Peyer's patch (tissue), 4 donors: ENCODE data around the gene MAGI2. TPM values are rescaled to one million over a fixed set of nuclear protein-coding genes. Genes with fewer than 3 reads are reported as not detected.
A peak's percentile ranks its signal among the peaks of the same experiment; 100 is the strongest.

ENCODE experiments used
- DNase-seq, 3 donors: peaks; one replicate each; pipeline ENCODE4 v3.0.0-alpha.2; 2017 to 2019
- H3K27ac ChIP-seq, 4 donors: fragments of 200-600 bp; sonication (generic); one replicate each; pipeline ENCODE4 v1.5.1; 2016 to 2019
- H3K27me3 ChIP-seq, 2 donors: fragments of 200-600 bp; sonication (generic); one replicate each; pipeline ENCODE4 v1.5.1; 2019
- H3K36me3 ChIP-seq, 3 donors: fragments of 200-600 bp; sonication (generic); one replicate each; pipeline ENCODE4 v1.5.1; 2016 to 2019
- H3K4me1 ChIP-seq, 4 donors: fragments of 200-600 bp; sonication (generic); one replicate each; pipeline ENCODE4 v1.5.1; 2016 to 2019
- H3K4me3 ChIP-seq, 4 donors: fragments of 200-600 bp; sonication (generic); 1 replicate in 3 of 4; 2 replicates in 1 of 4; pipeline ENCODE4 v1.5.1; 2016 to 2019; ENCODE audit warnings: mild to moderate bottlenecking in 1 of 4
- H3K9me3 ChIP-seq, 4 donors: fragments of 200-600 bp; sonication (generic); one replicate each; pipeline ENCODE4 v1.5.1; 2016 to 2019; ENCODE audit warnings: mild to moderate bottlenecking in 1 of 4
- POLR2A ChIP-seq, 2 donors: fragments of 450-650 bp; IDR thresholded peaks; one replicate each; pipeline ENCODE4 v1.5.1; 2017; ENCODE audit warnings: antibody characterized with exemption in 2 of 2, mild to moderate bottlenecking in 2 of 2, moderate library complexity in 2 of 2
- total RNA-seq, 4 donors: library from RNA; depleted of rRNA; stranded (reverse); fragments of >200 nt; gene quantifications; one replicate each; pipeline ENCODE4 v1.1.0, GENCODE V29; 2016
- TF ChIP-seq, protein P1 (sequence below), 6 experiments: fragments of 450-650 bp in 4 of 6; fragments of 200-600 bp in 2 of 6; sonication (generic) in 1 of 6; IDR thresholded peaks; one replicate each; pipeline ENCODE4 v1.5.1; 2017 to 2019; ENCODE audit warnings: antibody characterized with exemption in 6 of 6, mild to moderate bottlenecking in 3 of 6, moderate library complexity in 1 of 6

The MAGI2 gene
- total RNA-seq, 4 donors from 2014 or later: 1.6 to 12.4 (median 2.8) TPM

DNA sequence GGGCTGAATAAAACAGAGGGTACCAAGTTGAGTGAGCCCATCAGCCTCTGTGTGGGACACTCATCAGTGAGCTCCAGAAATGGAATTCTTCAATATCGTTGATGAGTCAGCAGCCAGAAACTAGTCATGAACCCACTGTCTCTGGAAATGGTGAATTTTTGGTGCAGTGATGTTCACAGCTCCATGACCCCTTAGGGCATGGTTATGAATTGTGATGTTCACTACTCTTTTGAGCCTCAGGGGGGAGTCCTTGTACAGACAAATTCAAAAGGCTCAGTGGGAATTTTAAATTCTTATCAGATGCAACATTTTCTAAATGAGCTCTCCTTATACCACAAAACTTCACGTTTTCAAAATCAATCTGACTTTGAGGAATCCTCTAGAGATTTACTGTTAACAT lies 1319.2 kb downstream of the MAGI2 start:
- Histone ChIP-seq H3K27ac (no peak overlapping the region), H3K27me3 (no peaks in the 10 kb centered on the region), H3K9me3 (no peaks in the 10 kb centered on the region), H3K4me1 (no peaks in the 10 kb centered on the region), H3K36me3 (no peaks in the 10 kb centered on the region), H3K4me3 (no peak overlapping the region)
- no peak for DNase-seq
- no peak for TF ChIP-seq POLR2A (IDR thresholded peaks at IDR 0.05)
- TF ChIP-seq, protein P1, sequence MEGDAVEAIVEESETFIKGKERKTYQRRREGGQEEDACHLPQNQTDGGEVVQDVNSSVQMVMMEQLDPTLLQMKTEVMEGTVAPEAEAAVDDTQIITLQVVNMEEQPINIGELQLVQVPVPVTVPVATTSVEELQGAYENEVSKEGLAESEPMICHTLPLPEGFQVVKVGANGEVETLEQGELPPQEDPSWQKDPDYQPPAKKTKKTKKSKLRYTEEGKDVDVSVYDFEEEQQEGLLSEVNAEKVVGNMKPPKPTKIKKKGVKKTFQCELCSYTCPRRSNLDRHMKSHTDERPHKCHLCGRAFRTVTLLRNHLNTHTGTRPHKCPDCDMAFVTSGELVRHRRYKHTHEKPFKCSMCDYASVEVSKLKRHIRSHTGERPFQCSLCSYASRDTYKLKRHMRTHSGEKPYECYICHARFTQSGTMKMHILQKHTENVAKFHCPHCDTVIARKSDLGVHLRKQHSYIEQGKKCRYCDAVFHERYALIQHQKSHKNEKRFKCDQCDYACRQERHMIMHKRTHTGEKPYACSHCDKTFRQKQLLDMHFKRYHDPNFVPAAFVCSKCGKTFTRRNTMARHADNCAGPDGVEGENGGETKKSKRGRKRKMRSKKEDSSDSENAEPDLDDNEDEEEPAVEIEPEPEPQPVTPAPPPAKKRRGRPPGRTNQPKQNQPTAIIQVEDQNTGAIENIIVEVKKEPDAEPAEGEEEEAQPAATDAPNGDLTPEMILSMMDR (IDR thresholded peaks at IDR 0.05): peak in 3 of 6 experiments; percentile 5 to 29 (median 28)

- TF ChIP-seq, protein P1 (IDR thresholded peaks at IDR 0.05): no peak
- no peak for TF ChIP-seq POLR2A (IDR thresholded peaks at IDR 0.05)
- H3K9me3 ChIP-seq: no peaks in the 10 kb centered on the region
- no peak for DNase-seq
- H3K4me1 ChIP-seq: no peaks in the 10 kb centered on the region
- no peaks in the 10 kb centered on the region for H3K36me3 ChIP-seq
- no peak overlapping the region for H3K27ac ChIP-seq
- H3K4me3 ChIP-seq: no peak overlapping the region
- H3K27me3 ChIP-seq: no peaks in the 10 kb centered on the region
These were observed 1322.8 kb downstream of the MAGI2 start for GRCh38 chr7:78130446-78131215.

GRCh38 chr7:78129865-78130264 lies 1323.6 kb downstream of the MAGI2 start:
- Histone ChIP-seq H3K36me3 (no peaks in the 10 kb centered on the region), H3K9me3 (no peaks in the 10 kb centered on the region), H3K4me3 (no peak overlapping the region), H3K4me1 (no peaks in the 10 kb centered on the region), H3K27ac (no peak overlapping the region), H3K27me3 (no peaks in the 10 kb centered on the region)
- no peak for TF ChIP-seq POLR2A (IDR thresholded peaks at IDR 0.05)
- TF ChIP-seq, protein P1 (IDR thresholded peaks at IDR 0.05): no peak
- DNase-seq: no peak

DNA sequence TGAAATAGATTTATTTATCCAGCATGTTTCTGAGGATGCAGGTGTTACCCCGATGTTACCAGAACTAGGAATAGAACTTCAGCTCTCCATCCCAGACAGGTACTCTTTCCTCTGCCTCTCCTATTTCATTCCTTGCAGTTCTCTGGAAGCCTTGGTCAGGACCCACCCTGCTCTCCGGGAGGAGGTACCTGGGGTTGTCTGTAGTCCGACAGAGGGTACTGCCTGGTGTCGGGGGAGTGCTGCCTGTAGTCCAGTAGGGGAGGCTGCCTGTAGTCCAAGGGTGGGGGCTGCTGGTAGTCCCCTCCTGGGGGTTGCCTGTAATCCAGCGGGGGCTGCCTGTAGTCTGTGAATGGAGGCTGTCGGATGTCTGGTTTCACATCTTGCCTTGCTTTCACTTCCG lies 1326.5 kb downstream of the MAGI2 start:
- TF ChIP-seq POLR2A (IDR thresholded peaks at IDR 0.05): no peak
- TF ChIP-seq, protein P1 (IDR thresholded peaks at IDR 0.05): no peak
- Histone ChIP-seq H3K27me3 (no peaks in the 10 kb centered on the region), H3K4me3 (no peak overlapping the region), H3K9me3 (no peaks in the 10 kb centered on the region), H3K27ac (no peak overlapping the region), H3K36me3 (no peaks in the 10 kb centered on the region), H3K4me1 (no peaks in the 10 kb centered on the region)
- DNase-seq: no peak

GRCh38 chr7:78125884-78126283 lies 1327.6 kb downstream of the MAGI2 start:
- Histone ChIP-seq H3K27me3 (no peaks in the 10 kb centered on the region), H3K4me3 (no peak overlapping the region), H3K27ac (no peak overlapping the region), H3K36me3 (no peaks in the 10 kb centered on the region), H3K9me3 (no peaks in the 10 kb centered on the region), H3K4me1 (no peaks in the 10 kb centered on the region)
- TF ChIP-seq, protein P1 (IDR thresholded peaks at IDR 0.05): no peak
- no peak for TF ChIP-seq POLR2A (IDR thresholded peaks at IDR 0.05)
- no peak for DNase-seq
